DOHH2 (cell line): ENCODE data around the gene LRMDA.

Experiments used
- CTCF ChIP-seq: fragments of 200-600 bp; sonication (generic); IDR thresholded peaks from one replicate; pipeline ENCODE4 v1.5.1; 2014; ENCODE audit warnings: antibody characterized with exemption, mild to moderate bottlenecking, low read depth, low read length; ENCODE audit not compliant: poor library complexity, severe bottlenecking
- EZH2phosphoT487 ChIP-seq: fragments of 200-600 bp; sonication (generic); IDR thresholded peaks from 2 replicates; pipeline ENCODE4 v1.6.1; 2017; ENCODE audit warnings: borderline replicate concordance, mild to moderate bottlenecking, antibody characterized with exemption, low read length, moderate library complexity, mixed read lengths

GRCh38 chr10:75722020-75722419, 290.6 kb downstream of the LRMDA start:
- TF ChIP-seq CTCF (no peak), EZH2phosphoT487 (no peak)
